ENCODE data around the gene GALNT9.

The GALNT9 gene

GRCh38 chr12:132315507-132315906 is 13.9 kb downstream of the GALNT9 start:
- no peak for TF ChIP-seq CTCF (IDR thresholded peaks at IDR 0.05; ENCODE audit: insufficient read depth, low read length, missing control alignments)
- DNase-seq (ENCODE audit: low read depth, low spot score): no peak
- CTCF ChIA-PET: no interaction called here
- no peak overlapping the region for H3K4me3 ChIP-seq (ENCODE audit: low read depth, low read length)
- POLR2A ChIA-PET: no interaction called here

GRCh38 chr12:132314516-132315233 is 14.7 kb downstream of the GALNT9 start:
- DNase-seq (ENCODE audit: low read depth, low spot score): no peak
- TF ChIP-seq CTCF (IDR thresholded peaks at IDR 0.05; ENCODE audit: insufficient read depth, low read length, missing control alignments): no peak
- ChIA-PET CTCF (no interaction called here), POLR2A (no interaction called here)
- no peak overlapping the region for H3K4me3 ChIP-seq (ENCODE audit: low read depth, low read length)

- TF ChIP-seq CTCF (IDR thresholded peaks at IDR 0.05; ENCODE audit: insufficient read depth, low read length, missing control alignments): no peak
- DNase-seq (ENCODE audit: low read depth, low spot score): no peak
- POLR2A ChIA-PET: no interaction called here
These were observed 15.4 kb downstream of the GALNT9 start for GRCh38 chr12:132314035-132314434.

GRCh38 chr12:132313182-132313581 is 16.2 kb downstream of the GALNT9 start:
- no peak for DNase-seq (ENCODE audit: low read depth, low spot score)
- ChIA-PET POLR2A (no interaction called here), CTCF (no interaction called here)
- no peak overlapping the region for H3K4me3 ChIP-seq (ENCODE audit: low read depth, low read length)
- TF ChIP-seq CTCF (IDR thresholded peaks at IDR 0.05; ENCODE audit: insufficient read depth, low read length, missing control alignments): no peak

More at GRCh38 chr12:132314035-132314434, 15.4 kb downstream of the GALNT9 start:
- CTCF ChIA-PET: no interaction called here
- no peak overlapping the region for H3K4me3 ChIP-seq (ENCODE audit: low read depth, low read length)

GRCh38 chr12:132312516-132312915 is 16.9 kb downstream of the GALNT9 start:
- CTCF ChIA-PET: no interaction called here
- H3K4me3 ChIP-seq (ENCODE audit: low read depth, low read length): no peak overlapping the region
- POLR2A ChIA-PET: no interaction called here
- no peak for DNase-seq (ENCODE audit: low read depth, low spot score)
- TF ChIP-seq CTCF (IDR thresholded peaks at IDR 0.05; ENCODE audit: insufficient read depth, low read length, missing control alignments): no peak

GRCh38 chr12:132311201-132311915 is 18.0 kb downstream of the GALNT9 start:
- no peak overlapping the region for H3K4me3 ChIP-seq (ENCODE audit: low read depth, low read length)
- ChIA-PET POLR2A (no interaction called here), CTCF (no interaction called here)
- no peak for DNase-seq (ENCODE audit: low read depth, low spot score)
- TF ChIP-seq CTCF (IDR thresholded peaks at IDR 0.05; ENCODE audit: insufficient read depth, low read length, missing control alignments): no peak

Measured in AG04449 (cell line).